ENCODE data around the gene GABRB1.

GRCh38 chr4:47185761-47186160, 154.4 kb downstream of the GABRB1 start:
- TF ChIP-seq EZH2 (IDR thresholded peaks at IDR 0.05; ENCODE audit: low read depth, low read length, severe bottlenecking) (no peak), RBBP5 (IDR thresholded peaks at IDR 0.05; ENCODE audit: borderline replicate concordance, low read depth, low read length) (no peak), RXRA (IDR thresholded peaks at IDR 0.05; ENCODE audit: insufficient read depth, low read depth, low read length) (no peak), SP1 (IDR thresholded peaks at IDR 0.05; ENCODE audit: low read depth, low read length) (no peak), GTF2F1 (IDR thresholded peaks at IDR 0.05; ENCODE audit: borderline replicate concordance, low read depth, low read length) (no peak), POLR2AphosphoS5 (IDR thresholded peaks at IDR 0.05; ENCODE audit: low read depth, low read length) (no peak)
- TF ChIP-seq, protein P1, sequence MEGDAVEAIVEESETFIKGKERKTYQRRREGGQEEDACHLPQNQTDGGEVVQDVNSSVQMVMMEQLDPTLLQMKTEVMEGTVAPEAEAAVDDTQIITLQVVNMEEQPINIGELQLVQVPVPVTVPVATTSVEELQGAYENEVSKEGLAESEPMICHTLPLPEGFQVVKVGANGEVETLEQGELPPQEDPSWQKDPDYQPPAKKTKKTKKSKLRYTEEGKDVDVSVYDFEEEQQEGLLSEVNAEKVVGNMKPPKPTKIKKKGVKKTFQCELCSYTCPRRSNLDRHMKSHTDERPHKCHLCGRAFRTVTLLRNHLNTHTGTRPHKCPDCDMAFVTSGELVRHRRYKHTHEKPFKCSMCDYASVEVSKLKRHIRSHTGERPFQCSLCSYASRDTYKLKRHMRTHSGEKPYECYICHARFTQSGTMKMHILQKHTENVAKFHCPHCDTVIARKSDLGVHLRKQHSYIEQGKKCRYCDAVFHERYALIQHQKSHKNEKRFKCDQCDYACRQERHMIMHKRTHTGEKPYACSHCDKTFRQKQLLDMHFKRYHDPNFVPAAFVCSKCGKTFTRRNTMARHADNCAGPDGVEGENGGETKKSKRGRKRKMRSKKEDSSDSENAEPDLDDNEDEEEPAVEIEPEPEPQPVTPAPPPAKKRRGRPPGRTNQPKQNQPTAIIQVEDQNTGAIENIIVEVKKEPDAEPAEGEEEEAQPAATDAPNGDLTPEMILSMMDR (IDR thresholded peaks at IDR 0.05; ENCODE audit: control extremely low read depth in 1 of 3, insufficient read depth in 1 of 3, low read depth in 1 of 3, low read length in 3 of 3): no peak

Data from H1 (cell line).